Left ventricle myocardium inferior (tissue), 1 donor: ENCODE data around the gene NDUFS7. TPM values are rescaled to one million over a fixed set of nuclear protein-coding genes. Genes with fewer than 3 reads are reported as not detected.

Experiments
- DNase-seq: peaks from one replicate; pipeline ENCODE4 v3.0.0-alpha.2; 2020
- H3K27ac ChIP-seq: fragments of 200-600 bp; replicated peaks from 2 replicates; pipeline ENCODE4 v1.8.0; 2021
- H3K27me3 ChIP-seq: fragments of 200-600 bp; 2 replicates; pipeline ENCODE4 v1.8.0; 2021; ENCODE audit warnings: low read depth
- H3K36me3 ChIP-seq: fragments of 200-600 bp; 2 replicates; pipeline ENCODE4 v1.8.0; 2021
- H3K4me1 ChIP-seq: fragments of 200-600 bp; 2 replicates; pipeline ENCODE4 v1.8.0; 2021
- H3K4me3 ChIP-seq: fragments of 200-600 bp; 2 replicates; pipeline ENCODE4 v1.8.0; 2021; ENCODE audit warnings: mild to moderate bottlenecking, moderate library complexity
- H3K9me3 ChIP-seq: fragments of 200-600 bp; replicated peaks from 2 replicates; pipeline ENCODE4 v1.8.0; 2021
- intact Hi-C: fragments of 100-400 bp; cut with micrococcal nuclease; formaldehyde crosslinking; loops from one replicate; pipeline ENCODE4 v1.11.0; 2022
- total RNA-seq: library from RNA; stranded (reverse); fragmentation: NEBNext Ultra II Directional; extraction: Animal tissue kit (Norgen Biotek cat#: 25700); gene quantifications from one replicate; pipeline ENCODE4 v1.2.1, GENCODE V29; 2021
- TF ChIP-seq, protein P1 (sequence below): fragments of 200-600 bp; IDR thresholded peaks from 2 replicates; pipeline ENCODE4 v1.8.0; 2021; ENCODE audit warnings: antibody characterized with exemption, mild to moderate bottlenecking, borderline replicate concordance
- donor health status: DM: no; HTN: yes; CAD: no; lungs with severe emphysema.

The NDUFS7 gene
- total RNA-seq, 1 donor from 2014 or later = 380 TPM

- H3K27ac ChIP-seq = peak overlapping the region; percentile 98
- DNase-seq = no peak
- peaks cover 27% of the 10 kb centered on the region for H3K36me3 ChIP-seq
- TF ChIP-seq, protein P1, sequence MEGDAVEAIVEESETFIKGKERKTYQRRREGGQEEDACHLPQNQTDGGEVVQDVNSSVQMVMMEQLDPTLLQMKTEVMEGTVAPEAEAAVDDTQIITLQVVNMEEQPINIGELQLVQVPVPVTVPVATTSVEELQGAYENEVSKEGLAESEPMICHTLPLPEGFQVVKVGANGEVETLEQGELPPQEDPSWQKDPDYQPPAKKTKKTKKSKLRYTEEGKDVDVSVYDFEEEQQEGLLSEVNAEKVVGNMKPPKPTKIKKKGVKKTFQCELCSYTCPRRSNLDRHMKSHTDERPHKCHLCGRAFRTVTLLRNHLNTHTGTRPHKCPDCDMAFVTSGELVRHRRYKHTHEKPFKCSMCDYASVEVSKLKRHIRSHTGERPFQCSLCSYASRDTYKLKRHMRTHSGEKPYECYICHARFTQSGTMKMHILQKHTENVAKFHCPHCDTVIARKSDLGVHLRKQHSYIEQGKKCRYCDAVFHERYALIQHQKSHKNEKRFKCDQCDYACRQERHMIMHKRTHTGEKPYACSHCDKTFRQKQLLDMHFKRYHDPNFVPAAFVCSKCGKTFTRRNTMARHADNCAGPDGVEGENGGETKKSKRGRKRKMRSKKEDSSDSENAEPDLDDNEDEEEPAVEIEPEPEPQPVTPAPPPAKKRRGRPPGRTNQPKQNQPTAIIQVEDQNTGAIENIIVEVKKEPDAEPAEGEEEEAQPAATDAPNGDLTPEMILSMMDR = no peak
- peaks cover 72% of the 10 kb centered on the region for H3K4me1 ChIP-seq
- intact Hi-C loops = no loop called here
- no peaks in the 10 kb centered on the region for H3K9me3 ChIP-seq
- peak overlapping the region; percentile 87 for H3K4me3 ChIP-seq
- no peaks in the 10 kb centered on the region for H3K27me3 ChIP-seq
Observed at GRCh38 chr19:1384478-1385110, 887 bp downstream of the NDUFS7 start.

- no peak for DNase-seq
- Histone ChIP-seq H3K9me3 (no peaks in the 10 kb centered on the region), H3K4me3 (peak overlapping the region; percentile 87), H3K27me3 (no peaks in the 10 kb centered on the region), H3K4me1 (peaks cover 72% of the 10 kb centered on the region), H3K36me3 (peaks cover 39% of the 10 kb centered on the region), H3K27ac (peak overlapping the region; percentile 98)
- TF ChIP-seq, protein P1 = no peak
- intact Hi-C loops = no loop called here
Observed at GRCh38 chr19:1385816-1386215, 2.1 kb downstream of the NDUFS7 start.

GRCh38 chr19:1386945-1387683, 3.4 kb downstream of the NDUFS7 start:
- Histone ChIP-seq H3K4me3 (peak overlapping the region; percentile 37), H3K27ac (peak overlapping the region; percentile 98), H3K36me3 (peaks cover 52% of the 10 kb centered on the region), H3K27me3 (no peaks in the 10 kb centered on the region), H3K4me1 (peaks cover 61% of the 10 kb centered on the region), H3K9me3 (no peaks in the 10 kb centered on the region)
- intact Hi-C loops = no loop called here
- no peak for DNase-seq
- TF ChIP-seq, protein P1 = no peak

GRCh38 chr19:1387684-1388636, 4.3 kb downstream of the NDUFS7 start:
- H3K4me1 ChIP-seq = peaks cover 59% of the 10 kb centered on the region
- peak overlapping the region; percentile 98 for H3K27ac ChIP-seq
- TF ChIP-seq, protein P1 = no peak
- H3K9me3 ChIP-seq = no peaks in the 10 kb centered on the region
- DNase-seq = peak; percentile 40
- H3K27me3 ChIP-seq = no peaks in the 10 kb centered on the region
- H3K4me3 ChIP-seq = peak overlapping the region; percentile 37
- peaks cover 60% of the 10 kb centered on the region for H3K36me3 ChIP-seq
- intact Hi-C loops = no loop called here

DNA sequence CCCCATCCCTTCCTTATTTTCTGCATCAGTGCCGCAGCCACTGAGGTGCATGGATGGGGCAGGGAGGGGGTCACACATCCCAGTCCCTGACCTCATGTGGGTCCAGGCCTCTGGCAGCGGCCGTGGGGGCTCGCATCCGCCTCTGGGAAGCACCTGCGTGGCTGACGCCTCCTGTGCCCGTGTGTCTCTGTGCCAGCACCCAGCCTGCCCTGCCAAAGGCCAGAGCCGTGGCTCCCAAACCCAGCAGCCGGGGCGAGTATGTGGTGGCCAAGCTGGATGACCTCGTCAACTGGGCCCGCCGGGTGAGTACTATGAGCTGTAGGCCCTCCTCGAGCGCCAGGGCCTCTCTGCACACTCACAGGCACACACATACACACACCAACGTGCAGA, 4.9 kb downstream of the NDUFS7 start:
- DNase-seq = no peak
- H3K36me3 ChIP-seq = peaks cover 67% of the 10 kb centered on the region
- H3K27ac ChIP-seq = peak overlapping the region; percentile 98
- intact Hi-C loops = no loop called here
- H3K27me3 ChIP-seq = no peaks in the 10 kb centered on the region
- TF ChIP-seq, protein P1 = no peak
- H3K9me3 ChIP-seq = no peaks in the 10 kb centered on the region
- H3K4me1 ChIP-seq = peaks cover 58% of the 10 kb centered on the region
- no peak overlapping the region for H3K4me3 ChIP-seq
